NCI-H1417 treated with DMSO at 0.1 percent for 48 hours (cell line): ENCODE measurements around the gene SEMA3G.

ENCODE experiments used
- DNase-seq: peaks from one replicate; lab custom pipeline; 2025; lab: John Stamatoyannopoulos, UW

Gene SEMA3G

GRCh38 chr3:52395503-52395865, 49.4 kb downstream of the SEMA3G start:
- no peak for DNase-seq

DNA sequence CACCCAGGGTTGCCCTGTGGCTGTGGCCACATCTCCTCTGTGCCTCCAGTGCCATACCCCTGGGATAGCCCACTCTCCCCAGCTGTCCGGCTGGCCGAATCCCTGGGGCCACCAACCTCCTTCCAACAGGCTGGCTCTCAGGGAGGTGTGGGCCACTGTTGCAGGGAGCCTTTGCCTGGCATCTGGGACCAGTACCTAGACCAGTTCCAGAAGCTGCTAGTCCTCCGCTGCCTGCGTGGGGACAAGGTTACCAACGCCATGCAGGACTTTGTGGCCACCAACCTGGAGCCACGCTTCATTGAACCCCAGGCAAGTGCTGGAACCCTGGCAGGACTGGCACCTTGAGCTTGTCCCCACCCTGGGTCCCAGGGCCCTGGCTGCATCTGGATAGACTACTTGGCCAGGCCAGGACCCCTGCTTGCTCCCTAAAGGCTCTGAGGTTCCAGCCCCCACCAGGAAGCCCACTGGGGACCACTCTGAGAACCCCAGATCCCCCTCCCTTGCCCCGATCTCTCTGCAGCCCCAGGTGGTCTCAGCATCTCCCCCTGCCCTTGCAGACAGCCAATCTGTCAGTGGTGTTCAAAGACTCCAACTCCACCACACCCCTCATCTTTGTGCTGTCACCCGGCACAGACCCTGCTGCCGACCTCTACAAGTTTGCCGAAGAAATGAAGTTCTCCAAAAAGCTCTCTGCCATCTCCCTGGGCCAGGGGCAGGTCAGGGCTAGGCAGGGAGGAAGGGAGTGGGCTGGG, 50.0 kb downstream of the SEMA3G start:
- DNase-seq = no peak

DNA sequence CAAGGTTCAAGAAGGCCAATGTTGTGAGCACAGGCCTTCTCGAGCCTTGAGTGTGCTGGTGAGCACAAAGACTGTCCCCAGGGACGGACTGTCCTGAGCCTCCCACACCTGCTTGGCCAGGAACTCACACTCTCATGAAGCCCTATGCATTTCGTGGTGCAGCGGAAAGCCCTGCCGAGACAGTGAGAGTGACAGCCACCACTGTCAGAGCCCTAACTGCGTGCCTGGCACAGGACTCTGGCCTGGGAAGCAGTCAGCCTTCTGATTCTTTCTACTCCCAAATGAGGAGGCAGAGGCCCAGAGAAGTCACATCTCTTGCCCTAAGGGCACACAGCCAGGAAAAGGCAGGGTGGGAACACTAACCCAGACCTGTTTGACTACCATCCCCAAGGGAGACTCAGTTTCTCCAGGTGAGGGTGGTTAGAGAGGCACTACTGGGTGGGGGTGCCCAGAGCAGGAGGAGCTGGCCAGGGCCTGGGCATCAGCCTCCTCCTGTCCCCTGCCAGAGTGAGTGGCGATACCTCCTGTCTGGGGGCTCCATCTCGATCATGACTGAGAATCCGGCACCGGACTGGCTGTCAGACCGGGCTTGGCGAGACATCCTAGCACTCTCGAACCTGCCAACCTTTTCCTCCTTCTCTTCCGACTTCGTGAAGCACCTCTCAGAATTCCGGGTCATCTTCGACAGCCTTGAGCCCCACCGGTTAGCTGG, 50.8 kb downstream of the SEMA3G start:
- no peak for DNase-seq

DNA sequence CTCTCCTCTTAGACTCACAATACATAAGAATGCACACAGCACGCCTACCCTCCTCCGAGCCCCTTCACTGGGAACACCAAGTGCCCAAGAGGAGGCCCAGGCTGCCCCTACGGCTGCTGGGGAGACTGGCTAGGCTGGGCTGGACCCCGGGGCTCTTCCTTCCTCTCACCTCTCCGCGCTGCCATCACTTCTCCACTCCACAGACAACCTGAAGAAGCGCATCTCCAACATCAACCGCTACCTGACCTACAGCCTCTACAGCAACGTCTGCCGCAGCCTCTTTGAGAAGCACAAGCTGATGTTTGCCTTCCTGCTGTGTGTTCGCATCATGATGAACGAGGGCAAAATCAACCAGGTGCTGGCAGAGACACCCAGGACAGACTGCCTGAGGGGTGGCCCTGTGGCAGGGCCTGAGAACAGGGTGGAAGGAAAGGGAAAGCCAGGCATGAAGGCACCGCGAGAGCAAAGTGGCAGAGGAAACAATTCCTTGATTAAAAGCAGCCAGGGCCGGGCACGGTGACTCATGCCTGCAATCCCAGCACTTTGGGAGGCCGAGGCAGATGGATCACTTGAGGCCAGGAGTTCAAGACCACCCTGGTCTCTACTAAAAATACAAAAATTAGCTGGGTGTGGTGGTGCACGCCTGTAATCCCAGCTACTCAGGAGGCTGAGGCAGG, 51.6 kb downstream of the SEMA3G start:
- no peak for DNase-seq

DNA sequence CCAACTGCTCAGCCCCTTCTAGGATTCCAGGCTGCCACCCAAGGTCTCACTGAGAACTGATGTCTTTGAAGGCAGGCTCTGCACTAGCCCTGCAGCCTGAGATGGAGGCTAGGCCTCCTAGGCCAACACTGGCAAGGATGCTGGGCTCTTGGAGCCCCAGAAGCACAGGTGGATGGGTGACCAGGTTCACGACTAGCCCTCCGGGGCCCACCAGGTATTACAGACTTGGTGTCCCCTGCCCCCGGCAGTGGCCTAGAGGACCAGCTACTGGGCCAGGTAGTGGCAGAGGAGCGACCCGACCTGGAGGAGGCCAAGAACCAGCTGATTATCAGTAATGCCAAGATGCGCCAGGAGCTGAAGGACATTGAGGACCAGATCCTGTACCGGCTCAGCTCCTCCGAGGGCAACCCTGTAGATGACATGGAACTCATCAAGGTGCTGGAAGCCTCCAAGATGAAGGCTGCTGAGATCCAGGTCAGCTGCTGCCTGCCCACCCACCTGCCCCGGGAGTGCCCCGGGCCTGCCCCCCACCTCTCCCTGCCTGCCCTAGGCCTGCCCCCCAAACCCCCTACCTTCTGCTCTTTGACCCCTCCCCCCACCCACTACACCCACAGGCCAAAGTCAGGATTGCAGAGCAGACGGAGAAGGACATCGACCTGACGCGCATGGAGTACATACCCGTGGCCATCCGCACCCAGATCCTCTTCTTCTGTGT, 52.5 kb downstream of the SEMA3G start:
- no peak for DNase-seq

DNA sequence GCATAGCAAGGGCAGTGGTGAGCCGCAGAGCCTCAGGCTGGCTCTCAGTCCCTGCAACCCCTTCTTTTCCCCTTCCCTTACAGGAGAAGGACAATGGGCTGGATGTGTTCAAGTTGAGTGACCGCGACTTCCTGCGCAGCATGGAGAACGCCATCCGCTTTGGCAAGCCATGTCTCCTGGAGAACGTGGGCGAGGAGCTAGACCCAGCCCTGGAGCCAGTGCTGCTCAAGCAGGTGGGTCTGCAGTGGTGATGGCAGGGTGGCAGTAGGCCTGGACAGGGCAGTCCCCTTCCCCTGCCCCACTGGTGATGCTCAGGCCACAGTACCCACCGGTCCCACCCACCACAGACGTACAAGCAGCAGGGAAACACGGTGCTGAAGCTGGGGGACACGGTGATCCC, 53.8 kb downstream of the SEMA3G start:
- DNase-seq = no peak

- no peak for DNase-seq
These were observed 56.0 kb downstream of the SEMA3G start for GRCh38 chr3:52388933-52389332.

GRCh38 chr3:52388348-52388821, 56.5 kb downstream of the SEMA3G start:
- no peak for DNase-seq

GRCh38 chr3:52387481-52387880, 57.4 kb downstream of the SEMA3G start:
- DNase-seq = no peak

DNA sequence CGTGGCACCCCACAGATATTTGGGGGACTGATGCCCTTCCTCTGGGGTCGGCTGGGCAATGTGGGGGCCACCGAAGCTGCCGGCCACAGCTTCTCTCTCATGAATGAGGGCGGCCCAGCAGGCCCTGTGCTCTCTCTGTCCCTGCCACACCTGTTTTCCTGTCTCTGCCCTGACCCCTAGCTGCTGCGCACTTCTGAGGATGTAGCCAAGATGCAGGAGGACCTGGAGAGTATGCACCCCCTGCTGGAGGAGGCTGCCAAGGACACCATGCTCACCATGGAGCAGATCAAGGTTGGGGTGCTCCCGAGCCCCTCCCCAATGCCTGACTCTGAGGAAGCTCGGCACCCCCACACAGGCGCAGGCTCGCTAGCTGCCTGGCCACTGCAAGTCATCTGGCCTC, 59.7 kb downstream of the SEMA3G start:
- no peak for DNase-seq

GRCh38 chr3:52384019-52384761, 60.7 kb downstream of the SEMA3G start:
- DNase-seq = no peak

- DNase-seq = no peak
These were observed 61.5 kb downstream of the SEMA3G start for GRCh38 chr3:52383446-52383845.
